Suprapubic skin (tissue), 4 donors: ENCODE results near the gene ZIC5. TPM values are rescaled to one million over a fixed set of nuclear protein-coding genes. Genes with fewer than 3 reads are reported as not detected.
"Not testable (repeated sequence)": the region's sequence is repeated elsewhere in the genome, so short reads cannot be mapped to it uniquely, and the experiment has no call there.

Source experiments
- DNase-seq, 2 donors: peaks; one replicate each; pipeline ENCODE4 v3.0.0-alpha.2; 2019; ENCODE audit warnings: low spot score in 2 of 2
- H3K27ac ChIP-seq: fragments of 200-600 bp; sonication (generic); one replicate; pipeline ENCODE4 v1.5.1; 2019
- H3K27me3 ChIP-seq: fragments of 200-600 bp; sonication (generic); one replicate; pipeline ENCODE4 v1.5.1; 2019
- H3K36me3 ChIP-seq: fragments of 200-600 bp; sonication (generic); one replicate; pipeline ENCODE4 v1.5.1; 2019
- H3K4me1 ChIP-seq: fragments of 200-600 bp; sonication (generic); one replicate; pipeline ENCODE4 v1.5.1; 2019
- H3K4me3 ChIP-seq: fragments of 200-600 bp; sonication (generic); one replicate; pipeline ENCODE4 v1.5.1; 2019; ENCODE audit warnings: mild to moderate bottlenecking
- H3K9me3 ChIP-seq: fragments of 200-600 bp; sonication (generic); one replicate; pipeline ENCODE4 v1.5.1; 2019
- EP300 ChIP-seq: sonication (generic); formaldehyde crosslinking; IDR thresholded peaks from one replicate; pipeline ENCODE4 v1.6.1; 2017; ENCODE audit warnings: antibody characterized with exemption
- POLR2A ChIP-seq, 2 donors: fragments of 450-650 bp; IDR thresholded peaks; one replicate each; pipeline ENCODE4 v1.6.1; 2017; ENCODE audit warnings: antibody characterized with exemption in 2 of 2, mild to moderate bottlenecking in 2 of 2, moderate library complexity in 2 of 2
- POLR2AphosphoS5 ChIP-seq, 3 donors: sonication (generic); formaldehyde crosslinking; IDR thresholded peaks; one replicate each; pipeline ENCODE4 v1.6.1; 2017; ENCODE audit warnings: antibody characterized with exemption in 3 of 3
- WGBS: methylation state at CpG from one replicate; pipeline ENCODE4 v1.1.5; 2018; 5-methylcytosine and 5-hydroxymethylcytosine counted together
- total RNA-seq, 4 donors: library from RNA; depleted of rRNA; stranded (reverse); fragments of >200 nt; gene quantifications; one replicate each; pipeline ENCODE4 v1.1.0, GENCODE V29; 2016
- TF ChIP-seq, protein P1 (sequence below), 2 donors: fragments of 200-600 bp in 1 of 2; fragments of 450-650 bp in 1 of 2; sonication (generic) in 1 of 2; IDR thresholded peaks; one replicate each; pipeline ENCODE4 v1.5.1; 2016 to 2019; ENCODE audit warnings: antibody characterized with exemption in 2 of 2, mild to moderate bottlenecking in 1 of 2, moderate library complexity in 1 of 2

The ZIC5 gene
- total RNA-seq, 4 donors from 2014 or later: not detected

DNA sequence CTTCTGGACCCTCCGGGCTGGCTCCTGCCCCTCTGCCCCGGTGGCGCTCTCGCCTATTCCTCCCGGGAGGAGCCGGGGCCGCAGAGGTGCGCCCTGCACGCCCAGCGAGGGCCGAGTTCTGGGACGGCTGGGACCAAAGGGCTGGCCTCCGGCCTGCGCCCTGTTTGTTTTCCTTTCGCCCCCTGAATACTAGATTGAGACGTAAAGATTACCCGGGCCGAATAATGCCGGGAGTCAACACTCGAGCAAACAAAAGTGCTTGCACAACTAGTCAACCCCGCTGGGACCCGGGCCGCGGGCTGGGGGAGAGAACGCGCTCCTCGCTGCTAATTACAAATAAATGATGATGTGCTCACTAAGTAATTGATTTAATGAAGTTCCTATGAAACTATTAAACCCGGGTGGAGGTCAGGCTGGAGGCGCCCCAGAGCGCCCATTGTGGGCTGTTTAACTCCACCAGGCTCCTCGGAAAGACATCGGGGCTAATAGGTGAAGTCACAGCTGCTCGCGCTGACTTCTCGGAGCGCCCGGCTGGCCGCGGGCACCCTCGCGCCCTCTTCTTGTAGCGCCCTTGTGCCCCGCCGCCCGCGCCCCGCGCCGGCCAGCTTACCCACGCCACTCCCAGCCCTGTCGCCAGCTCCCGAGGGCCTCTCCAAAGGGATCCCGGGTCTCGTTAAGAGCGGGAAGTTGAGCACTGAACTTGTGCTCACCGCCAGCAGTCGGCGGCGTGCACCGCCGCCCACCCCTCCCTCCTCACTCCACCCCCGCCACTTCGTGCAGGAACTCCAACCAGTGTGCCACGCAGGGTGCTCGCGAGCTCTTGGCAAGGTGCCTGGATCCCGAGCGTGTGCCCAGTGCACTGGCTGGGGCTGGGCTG, 14.9 kb downstream of the ZIC5 start:
- DNase-seq: peak in 1 of 2 donors; percentile 73
- WGBS: 3% methylated on average over 32 of the region's 68 CpGs
- peaks cover 94% of the 10 kb centered on the region for H3K27me3 ChIP-seq
- peaks cover 43% of the 10 kb centered on the region for H3K4me1 ChIP-seq
- H3K4me3 ChIP-seq: peak overlapping the region; percentile 33
- H3K36me3 ChIP-seq: no peaks in the 10 kb centered on the region
- no peaks in the 10 kb centered on the region for H3K9me3 ChIP-seq
- H3K27ac ChIP-seq: no peak overlapping the region
- TF ChIP-seq EP300 (no peak), POLR2AphosphoS5 (IDR thresholded peaks at IDR 0.05) (no peak), POLR2A (IDR thresholded peaks at IDR 0.05) (no peak)
- TF ChIP-seq, protein P1, sequence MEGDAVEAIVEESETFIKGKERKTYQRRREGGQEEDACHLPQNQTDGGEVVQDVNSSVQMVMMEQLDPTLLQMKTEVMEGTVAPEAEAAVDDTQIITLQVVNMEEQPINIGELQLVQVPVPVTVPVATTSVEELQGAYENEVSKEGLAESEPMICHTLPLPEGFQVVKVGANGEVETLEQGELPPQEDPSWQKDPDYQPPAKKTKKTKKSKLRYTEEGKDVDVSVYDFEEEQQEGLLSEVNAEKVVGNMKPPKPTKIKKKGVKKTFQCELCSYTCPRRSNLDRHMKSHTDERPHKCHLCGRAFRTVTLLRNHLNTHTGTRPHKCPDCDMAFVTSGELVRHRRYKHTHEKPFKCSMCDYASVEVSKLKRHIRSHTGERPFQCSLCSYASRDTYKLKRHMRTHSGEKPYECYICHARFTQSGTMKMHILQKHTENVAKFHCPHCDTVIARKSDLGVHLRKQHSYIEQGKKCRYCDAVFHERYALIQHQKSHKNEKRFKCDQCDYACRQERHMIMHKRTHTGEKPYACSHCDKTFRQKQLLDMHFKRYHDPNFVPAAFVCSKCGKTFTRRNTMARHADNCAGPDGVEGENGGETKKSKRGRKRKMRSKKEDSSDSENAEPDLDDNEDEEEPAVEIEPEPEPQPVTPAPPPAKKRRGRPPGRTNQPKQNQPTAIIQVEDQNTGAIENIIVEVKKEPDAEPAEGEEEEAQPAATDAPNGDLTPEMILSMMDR (IDR thresholded peaks at IDR 0.05): no peak

DNA sequence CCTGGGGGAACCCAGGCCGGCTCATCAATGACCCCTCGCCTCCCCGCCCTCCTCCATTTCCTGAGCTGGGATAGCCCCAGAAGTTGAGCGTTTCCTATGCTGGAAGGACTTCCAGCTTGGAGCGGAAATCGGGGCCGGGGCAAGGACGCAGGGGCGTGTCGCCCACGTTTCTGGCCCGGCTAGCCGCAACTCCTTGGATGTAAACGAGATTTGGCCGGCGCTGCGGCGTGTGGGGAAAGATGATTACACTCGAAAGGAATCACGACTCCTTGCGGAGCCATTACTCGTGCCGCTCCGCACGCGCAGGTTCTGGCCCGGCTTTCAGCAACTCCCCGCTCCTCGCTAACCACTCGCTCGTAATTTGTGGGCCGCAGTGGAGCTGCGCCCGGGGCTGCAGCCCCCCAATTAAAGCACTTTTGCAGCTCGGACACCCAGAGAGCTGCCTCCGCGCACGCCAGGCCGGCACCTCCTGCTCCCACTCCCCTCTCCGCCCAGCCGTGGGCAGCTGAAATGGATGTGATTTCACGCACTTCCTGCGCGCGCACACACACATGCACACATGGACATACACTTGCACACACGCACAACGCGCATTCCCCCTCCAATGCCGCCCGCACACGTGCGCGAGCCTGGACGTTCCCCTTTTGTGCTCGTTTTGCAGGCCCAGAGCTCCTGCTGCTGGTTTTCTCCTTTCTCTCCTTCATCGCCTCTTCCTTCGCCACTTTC, 15.7 kb downstream of the ZIC5 start:
- WGBS: 2% methylated on average over 26 of the region's 57 CpGs
- Histone ChIP-seq H3K36me3 (no peaks in the 10 kb centered on the region), H3K4me3 (peak overlapping the region; percentile 33), H3K4me1 (peaks cover 43% of the 10 kb centered on the region), H3K27me3 (peaks cover 94% of the 10 kb centered on the region), H3K27ac (no peak overlapping the region), H3K9me3 (no peaks in the 10 kb centered on the region)
- no peak for TF ChIP-seq POLR2AphosphoS5 (IDR thresholded peaks at IDR 0.05)
- TF ChIP-seq EP300: no peak
- TF ChIP-seq, protein P1 (IDR thresholded peaks at IDR 0.05): no peak
- no peak for TF ChIP-seq POLR2A (IDR thresholded peaks at IDR 0.05)
- DNase-seq: peak in 1 of 2 donors; percentile 71

DNA sequence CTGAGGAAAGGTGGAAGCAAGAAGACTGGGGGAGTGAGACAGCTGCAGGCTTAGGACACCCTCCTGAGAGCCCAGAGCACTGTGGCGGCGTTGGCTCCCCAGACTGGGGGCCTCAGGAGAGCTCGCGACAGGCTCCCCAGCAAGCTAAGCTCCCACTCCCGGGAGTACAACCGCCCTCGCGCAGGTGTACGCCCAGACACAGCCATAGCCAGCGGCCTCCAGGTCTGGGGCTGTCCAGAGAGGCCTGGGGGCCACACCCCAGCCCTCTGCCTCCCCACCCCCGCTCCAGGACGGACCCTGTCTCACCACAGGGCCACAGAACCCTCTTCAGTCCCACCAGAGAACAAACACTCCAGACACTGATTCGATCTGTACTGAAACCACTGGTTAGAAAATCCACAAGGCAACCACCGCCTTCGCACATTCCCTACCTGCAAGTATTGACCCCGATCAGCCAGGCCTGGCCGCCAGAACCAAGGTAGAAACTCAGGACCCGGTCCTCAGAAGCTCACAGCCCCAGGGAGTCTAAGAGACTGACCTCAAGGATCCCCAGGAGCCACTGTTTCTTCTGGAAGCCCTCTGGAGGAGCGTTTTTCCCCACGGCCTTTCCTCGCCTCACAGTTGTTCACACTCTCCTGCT, 16.3 kb downstream of the ZIC5 start:
- Histone ChIP-seq H3K4me1 (peaks cover 43% of the 10 kb centered on the region), H3K36me3 (no peaks in the 10 kb centered on the region), H3K9me3 (no peaks in the 10 kb centered on the region), H3K27me3 (peaks cover 95% of the 10 kb centered on the region), H3K27ac (no peak overlapping the region), H3K4me3 (no peak overlapping the region)
- TF ChIP-seq EP300 (no peak), POLR2AphosphoS5 (IDR thresholded peaks at IDR 0.05) (no peak), POLR2A (IDR thresholded peaks at IDR 0.05) (no peak)
- TF ChIP-seq, protein P1 (IDR thresholded peaks at IDR 0.05): no peak
- peak in 1 of 2 donors; percentile 66 for DNase-seq
- WGBS: 48% methylated on average over 14 of the region's 21 CpGs

DNA sequence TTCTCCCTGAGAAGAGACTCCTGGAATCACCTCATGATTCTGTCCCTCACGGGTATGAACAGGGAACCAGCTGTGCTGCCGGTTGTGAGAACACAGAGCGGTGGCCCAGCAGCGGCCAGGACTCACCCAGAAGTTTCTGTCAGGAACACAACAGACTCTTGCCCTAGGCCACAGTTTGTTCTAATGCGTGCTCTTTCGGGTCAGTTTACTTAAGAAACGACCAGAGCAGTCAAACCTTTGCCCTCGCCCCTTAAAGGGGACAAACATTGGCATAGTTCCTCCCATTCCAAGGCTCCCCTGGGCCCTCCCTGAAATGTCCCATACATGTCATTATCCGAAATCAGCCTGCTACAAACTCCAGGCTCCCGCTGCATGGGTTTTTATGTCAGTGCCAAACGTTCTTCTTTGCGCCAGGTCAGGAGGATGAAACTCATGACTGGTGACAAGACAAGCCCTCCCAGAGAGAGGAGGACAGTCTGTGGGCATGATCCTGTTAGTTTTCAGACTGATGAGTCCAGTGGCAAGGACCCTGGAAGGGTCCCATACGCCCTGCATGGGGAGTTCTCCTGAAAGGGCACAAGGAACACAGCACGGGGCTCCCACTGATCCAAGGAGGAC, 18.3 kb downstream of the ZIC5 start:
- peaks cover 24% of the 10 kb centered on the region for H3K4me1 ChIP-seq
- TF ChIP-seq POLR2A (IDR thresholded peaks at IDR 0.05) (no peak), EP300 (no peak), POLR2AphosphoS5 (IDR thresholded peaks at IDR 0.05) (no peak)
- TF ChIP-seq, protein P1 (IDR thresholded peaks at IDR 0.05): no peak
- DNase-seq: no peak
- H3K27ac ChIP-seq: no peak overlapping the region
- no peaks in the 10 kb centered on the region for H3K9me3 ChIP-seq
- H3K4me3 ChIP-seq: no peak overlapping the region
- peaks cover 95% of the 10 kb centered on the region for H3K27me3 ChIP-seq
- H3K36me3 ChIP-seq: no peaks in the 10 kb centered on the region
- 74% methylated on average over 14 of the region's 14 CpGs for WGBS

DNA sequence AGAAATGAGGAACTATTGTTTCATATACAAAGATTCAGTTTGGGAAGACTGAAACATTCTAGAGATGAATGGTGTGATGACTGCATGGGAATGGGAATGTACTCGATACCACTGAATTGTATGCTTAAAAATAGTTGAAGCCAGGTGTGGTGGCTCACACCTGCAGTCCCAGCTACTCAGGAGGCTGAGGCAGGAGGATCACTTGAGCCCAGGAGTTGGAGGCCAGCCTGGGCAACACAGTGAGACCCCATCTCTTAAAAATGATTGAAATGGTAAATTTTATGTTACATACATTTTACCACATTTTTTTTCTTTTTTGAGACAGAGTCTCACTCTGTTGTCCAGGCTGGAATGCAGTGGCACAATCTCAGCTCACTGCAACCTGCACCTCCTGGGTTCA, 19.9 kb downstream of the ZIC5 start:
- not testable (repeated sequence) for H3K4me3 ChIP-seq, H3K9me3 ChIP-seq, DNase-seq, H3K36me3 ChIP-seq, H3K27ac ChIP-seq
- peaks cover 95% of the 10 kb centered on the region for H3K27me3 ChIP-seq
- peaks cover 10% of the 10 kb centered on the region for H3K4me1 ChIP-seq
- WGBS: 100% methylated on average over 1 of the region's 1 CpG
